Stimulated activated CD8-positive, alpha-beta memory T cell treated with anti-CD3 and anti-CD28 coated beads, Interleukin-2, amount 100 ng/mL, for 1 hour (primary cell): ENCODE results near the gene PYY.

ENCODE experiments used
- DNase-seq, 2 donors: peaks; one replicate each; pipeline ENCODE4 v3.0.0-alpha.2; 2020; ENCODE audit warnings: low read depth in 2 of 2

PYY gene

GRCh38 chr17:43915559-43915958 lies 38.2 kb downstream of the PYY start:
- no peak for DNase-seq

- DNase-seq: no peak
Observed at GRCh38 chr17:43914451-43914850, 39.3 kb downstream of the PYY start.

GRCh38 chr17:43913584-43913983 lies 40.2 kb downstream of the PYY start:
- no peak for DNase-seq

- no peak for DNase-seq
Observed at GRCh38 chr17:43912635-43913304, 41.0 kb downstream of the PYY start.

GRCh38 chr17:43911904-43912303 lies 41.8 kb downstream of the PYY start:
- DNase-seq: no peak

- DNase-seq: no peak
Observed at GRCh38 chr17:43909537-43910231, 44.1 kb downstream of the PYY start.

- DNase-seq: no peak
Observed at GRCh38 chr17:43907998-43908721, 45.6 kb downstream of the PYY start.

- DNase-seq: peak in 1 of 2 donors; percentile 28
Observed at GRCh38 chr17:43907425-43907981, 46.2 kb downstream of the PYY start, which contains the start of gene MPP2. MPP2 (minus strand) TSS chr17:43907536; CDS start chr17:43904460, 3,076 bp downstream.

- DNase-seq: no peak
Observed at GRCh38 chr17:43906951-43907424, 46.8 kb downstream of the PYY start.

GRCh38 chr17:43905985-43906852 lies 47.5 kb downstream of the PYY start:
- no peak for DNase-seq

- DNase-seq: no peak
Observed at GRCh38 chr17:43905400-43905984, 48.2 kb downstream of the PYY start.
